ENCODE measurements around the gene CCL16. TPM values are rescaled to one million over a fixed set of nuclear protein-coding genes. Genes with fewer than 3 reads are reported as not detected.

Gene CCL16
- total and polyA plus RNA-seq, 2 experiments from 2014 or later = not detected

DNA sequence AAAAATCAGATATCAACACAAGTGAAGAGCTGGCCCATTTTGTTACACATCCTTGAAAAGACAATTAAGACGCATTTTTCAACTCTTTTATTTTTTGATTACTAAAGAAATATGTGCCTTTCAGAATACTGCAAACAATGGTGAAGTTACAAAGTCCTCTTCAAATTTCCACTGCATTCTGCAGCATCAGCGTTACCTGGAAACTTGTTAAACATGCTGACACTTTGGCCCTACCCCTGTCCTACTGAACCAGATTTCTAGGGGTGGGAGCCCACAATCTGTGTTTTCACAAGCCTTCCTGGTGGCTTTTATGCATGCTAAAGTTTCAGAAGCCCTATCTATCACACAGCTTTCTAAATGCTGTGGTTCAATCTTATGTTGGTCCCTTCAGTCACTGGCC lies 9.8 kb upstream of the CCL16 start (continued):
- TF ChIP-seq ZNF114 (CRISPR knock-in tag; IDR thresholded peaks at IDR 0.05) = no peak

DNA sequence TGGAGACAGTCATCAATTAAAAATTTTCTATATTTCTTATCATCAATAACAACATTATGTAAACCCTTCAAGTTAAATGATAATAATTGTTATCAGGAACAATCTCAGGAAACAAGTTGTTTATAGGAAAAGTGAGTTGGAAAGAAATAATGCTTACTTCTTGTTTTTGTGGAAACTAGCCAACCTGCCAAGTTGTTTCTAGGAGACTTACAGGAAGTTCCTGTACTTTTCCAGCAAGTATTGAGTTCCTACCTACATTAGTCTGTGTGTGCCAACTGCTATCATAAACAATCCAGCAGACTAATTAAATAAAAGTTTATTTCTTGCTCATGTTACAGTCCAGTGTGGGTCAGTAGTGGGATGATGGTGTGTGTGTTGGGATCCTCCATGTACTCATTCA lies 6.9 kb upstream of the CCL16 start:
- Histone ChIP-seq H3K4me3 (no peak overlapping the region), H3K4me2 (no peak overlapping the region), H3K27me3 (ENCODE audit: insufficient read depth) (no peaks in the 10 kb centered on the region), H3K4me1 (ENCODE audit: insufficient read depth) (no peaks in the 10 kb centered on the region), H3K36me3 (ENCODE audit: insufficient read depth) (no peaks in the 10 kb centered on the region), H3K79me2 (replicated peaks; ENCODE audit: insufficient read depth) (no peaks in the 10 kb centered on the region), H2AFZ (no peak overlapping the region), H3K27ac (ENCODE audit: low read depth) (no peak overlapping the region), H3F3A (replicated peaks; ENCODE audit: low read depth) (no peaks in the 10 kb centered on the region), H3K9me2 (ENCODE audit: insufficient read depth) (no peaks in the 10 kb centered on the region; the same call in 1 of the 2 replicates), H4K20me1 (replicated peaks; ENCODE audit: insufficient read depth) (no peaks in the 10 kb centered on the region)
- no peak overlapping the region for H3K4me3 Mint-ChIP-seq
- H3K4me1 Mint-ChIP-seq = no peaks in the 10 kb centered on the region
- no peaks in the 10 kb centered on the region for H3K36me3 Mint-ChIP-seq (ENCODE audit: low read depth)
- no peaks in the 10 kb centered on the region for H3K9me3 Mint-ChIP-seq
- H3K27me3 Mint-ChIP-seq (ENCODE audit: insufficient read depth, low read depth, poor library complexity) = peaks cover 3% of the 10 kb centered on the region
- TF ChIP-seq, protein P1, sequence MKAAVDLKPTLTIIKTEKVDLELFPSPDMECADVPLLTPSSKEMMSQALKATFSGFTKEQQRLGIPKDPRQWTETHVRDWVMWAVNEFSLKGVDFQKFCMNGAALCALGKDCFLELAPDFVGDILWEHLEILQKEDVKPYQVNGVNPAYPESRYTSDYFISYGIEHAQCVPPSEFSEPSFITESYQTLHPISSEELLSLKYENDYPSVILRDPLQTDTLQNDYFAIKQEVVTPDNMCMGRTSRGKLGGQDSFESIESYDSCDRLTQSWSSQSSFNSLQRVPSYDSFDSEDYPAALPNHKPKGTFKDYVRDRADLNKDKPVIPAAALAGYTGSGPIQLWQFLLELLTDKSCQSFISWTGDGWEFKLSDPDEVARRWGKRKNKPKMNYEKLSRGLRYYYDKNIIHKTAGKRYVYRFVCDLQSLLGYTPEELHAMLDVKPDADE (IDR thresholded peaks at IDR 0.05) = no peak
- TF ChIP-seq STAT1 (IDR thresholded peaks at IDR 0.05; ENCODE audit: unreplicated experiment) (no peak), JUNB (IDR thresholded peaks at IDR 0.05; ENCODE audit: unreplicated experiment) (no peak), POLR2AphosphoS5 (IDR thresholded peaks at IDR 0.05; ENCODE audit: low read depth) (no peak), CREB1 (CRISPR knock-in tag; IDR thresholded peaks at IDR 0.05; ENCODE audit: low read depth) (no peak), EZH2 (IDR thresholded peaks at IDR 0.05; ENCODE audit: low read depth, unreplicated experiment) (no peak), EZH2phosphoT487 (IDR thresholded peaks at IDR 0.05; ENCODE audit: unreplicated experiment) (no peak), NANOG (IDR thresholded peaks at IDR 0.05; ENCODE audit: borderline replicate concordance) (no peak), ZNF114 (CRISPR knock-in tag; IDR thresholded peaks at IDR 0.05) (no peak), ZNF331 (CRISPR knock-in tag; IDR thresholded peaks at IDR 0.05; ENCODE audit: low read depth) (no peak)
- TF ChIP-seq, protein P2, sequence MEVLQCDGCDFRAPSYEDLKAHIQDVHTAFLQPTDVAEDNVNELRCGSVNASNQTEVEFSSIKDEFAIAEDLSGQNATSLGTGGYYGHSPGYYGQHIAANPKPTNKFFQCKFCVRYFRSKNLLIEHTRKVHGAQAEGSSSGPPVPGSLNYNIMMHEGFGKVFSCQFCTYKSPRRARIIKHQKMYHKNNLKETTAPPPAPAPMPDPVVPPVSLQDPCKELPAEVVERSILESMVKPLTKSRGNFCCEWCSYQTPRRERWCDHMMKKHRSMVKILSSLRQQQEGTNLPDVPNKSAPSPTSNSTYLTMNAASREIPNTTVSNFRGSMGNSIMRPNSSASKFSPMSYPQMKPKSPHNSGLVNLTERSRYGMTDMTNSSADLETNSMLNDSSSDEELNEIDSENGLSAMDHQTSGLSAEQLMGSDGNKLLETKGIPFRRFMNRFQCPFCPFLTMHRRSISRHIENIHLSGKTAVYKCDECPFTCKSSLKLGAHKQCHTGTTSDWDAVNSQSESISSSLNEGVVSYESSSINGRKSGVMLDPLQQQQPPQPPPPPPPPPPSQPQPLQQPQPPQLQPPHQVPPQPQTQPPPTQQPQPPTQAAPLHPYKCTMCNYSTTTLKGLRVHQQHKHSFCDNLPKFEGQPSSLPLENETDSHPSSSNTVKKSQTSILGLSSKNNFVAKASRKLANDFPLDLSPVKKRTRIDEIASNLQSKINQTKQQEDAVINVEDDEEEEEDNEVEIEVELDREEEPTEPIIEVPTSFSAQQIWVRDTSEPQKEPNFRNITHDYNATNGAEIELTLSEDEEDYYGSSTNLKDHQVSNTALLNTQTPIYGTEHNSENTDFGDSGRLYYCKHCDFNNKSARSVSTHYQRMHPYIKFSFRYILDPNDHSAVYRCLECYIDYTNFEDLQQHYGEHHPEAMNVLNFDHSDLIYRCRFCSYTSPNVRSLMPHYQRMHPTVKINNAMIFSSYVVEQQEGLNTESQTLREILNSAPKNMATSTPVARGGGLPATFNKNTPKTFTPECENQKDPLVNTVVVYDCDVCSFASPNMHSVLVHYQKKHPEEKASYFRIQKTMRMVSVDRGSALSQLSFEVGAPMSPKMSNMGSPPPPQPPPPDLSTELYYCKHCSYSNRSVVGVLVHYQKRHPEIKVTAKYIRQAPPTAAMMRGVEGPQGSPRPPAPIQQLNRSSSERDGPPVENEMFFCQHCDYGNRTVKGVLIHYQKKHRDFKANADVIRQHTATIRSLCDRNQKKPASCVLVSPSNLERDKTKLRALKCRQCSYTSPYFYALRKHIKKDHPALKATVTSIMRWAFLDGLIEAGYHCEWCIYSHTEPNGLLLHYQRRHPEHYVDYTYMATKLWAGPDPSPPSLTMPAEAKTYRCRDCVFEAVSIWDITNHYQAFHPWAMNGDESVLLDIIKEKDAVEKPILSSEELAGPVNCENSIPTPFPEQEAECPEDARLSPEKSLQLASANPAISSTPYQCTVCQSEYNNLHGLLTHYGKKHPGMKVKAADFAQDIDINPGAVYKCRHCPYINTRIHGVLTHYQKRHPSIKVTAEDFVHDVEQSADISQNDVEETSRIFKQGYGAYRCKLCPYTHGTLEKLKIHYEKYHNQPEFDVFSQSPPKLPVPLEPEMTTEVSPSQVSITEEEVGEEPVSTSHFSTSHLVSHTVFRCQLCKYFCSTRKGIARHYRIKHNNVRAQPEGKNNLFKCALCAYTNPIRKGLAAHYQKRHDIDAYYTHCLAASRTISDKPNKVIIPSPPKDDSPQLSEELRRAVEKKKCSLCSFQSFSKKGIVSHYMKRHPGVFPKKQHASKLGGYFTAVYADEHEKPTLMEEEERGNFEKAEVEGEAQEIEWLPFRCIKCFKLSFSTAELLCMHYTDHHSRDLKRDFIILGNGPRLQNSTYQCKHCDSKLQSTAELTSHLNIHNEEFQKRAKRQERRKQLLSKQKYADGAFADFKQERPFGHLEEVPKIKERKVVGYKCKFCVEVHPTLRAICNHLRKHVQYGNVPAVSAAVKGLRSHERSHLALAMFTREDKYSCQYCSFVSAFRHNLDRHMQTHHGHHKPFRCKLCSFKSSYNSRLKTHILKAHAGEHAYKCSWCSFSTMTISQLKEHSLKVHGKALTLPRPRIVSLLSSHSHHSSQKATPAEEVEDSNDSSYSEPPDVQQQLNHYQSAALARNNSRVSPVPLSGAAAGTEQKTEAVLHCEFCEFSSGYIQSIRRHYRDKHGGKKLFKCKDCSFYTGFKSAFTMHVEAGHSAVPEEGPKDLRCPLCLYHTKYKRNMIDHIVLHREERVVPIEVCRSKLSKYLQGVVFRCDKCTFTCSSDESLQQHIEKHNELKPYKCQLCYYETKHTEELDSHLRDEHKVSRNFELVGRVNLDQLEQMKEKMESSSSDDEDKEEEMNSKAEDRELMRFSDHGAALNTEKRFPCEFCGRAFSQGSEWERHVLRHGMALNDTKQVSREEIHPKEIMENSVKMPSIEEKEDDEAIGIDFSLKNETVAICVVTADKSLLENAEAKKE (CRISPR knock-in tag; IDR thresholded peaks at IDR 0.05) = no peak
- TF ChIP-seq, protein P3, sequence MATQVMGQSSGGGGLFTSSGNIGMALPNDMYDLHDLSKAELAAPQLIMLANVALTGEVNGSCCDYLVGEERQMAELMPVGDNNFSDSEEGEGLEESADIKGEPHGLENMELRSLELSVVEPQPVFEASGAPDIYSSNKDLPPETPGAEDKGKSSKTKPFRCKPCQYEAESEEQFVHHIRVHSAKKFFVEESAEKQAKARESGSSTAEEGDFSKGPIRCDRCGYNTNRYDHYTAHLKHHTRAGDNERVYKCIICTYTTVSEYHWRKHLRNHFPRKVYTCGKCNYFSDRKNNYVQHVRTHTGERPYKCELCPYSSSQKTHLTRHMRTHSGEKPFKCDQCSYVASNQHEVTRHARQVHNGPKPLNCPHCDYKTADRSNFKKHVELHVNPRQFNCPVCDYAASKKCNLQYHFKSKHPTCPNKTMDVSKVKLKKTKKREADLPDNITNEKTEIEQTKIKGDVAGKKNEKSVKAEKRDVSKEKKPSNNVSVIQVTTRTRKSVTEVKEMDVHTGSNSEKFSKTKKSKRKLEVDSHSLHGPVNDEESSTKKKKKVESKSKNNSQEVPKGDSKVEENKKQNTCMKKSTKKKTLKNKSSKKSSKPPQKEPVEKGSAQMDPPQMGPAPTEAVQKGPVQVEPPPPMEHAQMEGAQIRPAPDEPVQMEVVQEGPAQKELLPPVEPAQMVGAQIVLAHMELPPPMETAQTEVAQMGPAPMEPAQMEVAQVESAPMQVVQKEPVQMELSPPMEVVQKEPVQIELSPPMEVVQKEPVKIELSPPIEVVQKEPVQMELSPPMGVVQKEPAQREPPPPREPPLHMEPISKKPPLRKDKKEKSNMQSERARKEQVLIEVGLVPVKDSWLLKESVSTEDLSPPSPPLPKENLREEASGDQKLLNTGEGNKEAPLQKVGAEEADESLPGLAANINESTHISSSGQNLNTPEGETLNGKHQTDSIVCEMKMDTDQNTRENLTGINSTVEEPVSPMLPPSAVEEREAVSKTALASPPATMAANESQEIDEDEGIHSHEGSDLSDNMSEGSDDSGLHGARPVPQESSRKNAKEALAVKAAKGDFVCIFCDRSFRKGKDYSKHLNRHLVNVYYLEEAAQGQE (IDR thresholded peaks at IDR 0.05; ENCODE audit: unreplicated experiment) = no peak
- TF ChIP-seq, protein P4, sequence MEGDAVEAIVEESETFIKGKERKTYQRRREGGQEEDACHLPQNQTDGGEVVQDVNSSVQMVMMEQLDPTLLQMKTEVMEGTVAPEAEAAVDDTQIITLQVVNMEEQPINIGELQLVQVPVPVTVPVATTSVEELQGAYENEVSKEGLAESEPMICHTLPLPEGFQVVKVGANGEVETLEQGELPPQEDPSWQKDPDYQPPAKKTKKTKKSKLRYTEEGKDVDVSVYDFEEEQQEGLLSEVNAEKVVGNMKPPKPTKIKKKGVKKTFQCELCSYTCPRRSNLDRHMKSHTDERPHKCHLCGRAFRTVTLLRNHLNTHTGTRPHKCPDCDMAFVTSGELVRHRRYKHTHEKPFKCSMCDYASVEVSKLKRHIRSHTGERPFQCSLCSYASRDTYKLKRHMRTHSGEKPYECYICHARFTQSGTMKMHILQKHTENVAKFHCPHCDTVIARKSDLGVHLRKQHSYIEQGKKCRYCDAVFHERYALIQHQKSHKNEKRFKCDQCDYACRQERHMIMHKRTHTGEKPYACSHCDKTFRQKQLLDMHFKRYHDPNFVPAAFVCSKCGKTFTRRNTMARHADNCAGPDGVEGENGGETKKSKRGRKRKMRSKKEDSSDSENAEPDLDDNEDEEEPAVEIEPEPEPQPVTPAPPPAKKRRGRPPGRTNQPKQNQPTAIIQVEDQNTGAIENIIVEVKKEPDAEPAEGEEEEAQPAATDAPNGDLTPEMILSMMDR (conservative IDR thresholded peaks at IDR 0.05; ENCODE audit: low read depth in 2 of 2) = no peak
- DNase-seq (ENCODE audit: low spot score) (no peak), ATAC-seq (no peak)
- no peak overlapping the region for H3K27ac Mint-ChIP-seq
